Activated T-cell treated with anti-CD3 and anti-CD28 coated beads, Interleukin-2, amount 50 U/mL, for 1 hour (primary cell): ENCODE results near the gene NUDT16L1.

Experiments
- DNase-seq: peaks from one replicate; pipeline ENCODE4 v3.0.0-alpha.2; 2020

Gene NUDT16L1

DNA sequence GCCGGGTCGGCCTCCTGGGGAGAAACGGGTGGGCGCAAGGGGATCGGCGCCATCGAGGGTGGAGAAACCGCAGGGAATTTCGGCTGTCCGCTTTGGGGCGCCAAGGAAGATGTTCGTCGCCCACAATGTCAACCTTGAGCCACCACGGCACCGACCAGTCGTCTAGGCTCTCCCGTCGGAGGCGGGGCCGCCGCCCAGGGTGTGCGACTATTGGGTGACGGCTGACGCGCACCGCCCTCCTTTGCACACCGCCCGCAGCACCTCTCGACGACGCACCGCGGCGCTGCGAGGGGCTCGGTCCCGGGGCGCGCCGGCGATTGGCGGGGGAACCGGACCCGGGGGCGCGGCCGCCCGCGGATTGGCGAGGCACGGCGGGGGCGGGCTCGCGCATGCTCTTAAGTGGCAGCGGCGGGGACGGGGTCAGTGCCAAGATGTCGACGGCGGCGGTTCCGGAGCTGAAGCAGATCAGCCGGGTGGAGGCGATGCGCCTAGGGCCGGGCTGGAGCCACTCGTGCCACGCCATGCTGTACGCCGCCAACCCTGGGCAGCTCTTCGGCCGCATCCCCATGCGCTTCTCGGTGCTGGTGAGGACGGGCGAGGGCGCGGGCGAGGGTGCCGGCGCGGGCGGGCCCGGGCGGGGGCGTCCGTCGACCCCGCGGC, at the start of gene NUDT16L1:
TSS of gene NUDT16L1 (plus strand) at position 267 of the 660 bp plus-strand sequence. CDS start at position 432, 165 bp downstream.
- peak; percentile 97 for DNase-seq

DNA sequence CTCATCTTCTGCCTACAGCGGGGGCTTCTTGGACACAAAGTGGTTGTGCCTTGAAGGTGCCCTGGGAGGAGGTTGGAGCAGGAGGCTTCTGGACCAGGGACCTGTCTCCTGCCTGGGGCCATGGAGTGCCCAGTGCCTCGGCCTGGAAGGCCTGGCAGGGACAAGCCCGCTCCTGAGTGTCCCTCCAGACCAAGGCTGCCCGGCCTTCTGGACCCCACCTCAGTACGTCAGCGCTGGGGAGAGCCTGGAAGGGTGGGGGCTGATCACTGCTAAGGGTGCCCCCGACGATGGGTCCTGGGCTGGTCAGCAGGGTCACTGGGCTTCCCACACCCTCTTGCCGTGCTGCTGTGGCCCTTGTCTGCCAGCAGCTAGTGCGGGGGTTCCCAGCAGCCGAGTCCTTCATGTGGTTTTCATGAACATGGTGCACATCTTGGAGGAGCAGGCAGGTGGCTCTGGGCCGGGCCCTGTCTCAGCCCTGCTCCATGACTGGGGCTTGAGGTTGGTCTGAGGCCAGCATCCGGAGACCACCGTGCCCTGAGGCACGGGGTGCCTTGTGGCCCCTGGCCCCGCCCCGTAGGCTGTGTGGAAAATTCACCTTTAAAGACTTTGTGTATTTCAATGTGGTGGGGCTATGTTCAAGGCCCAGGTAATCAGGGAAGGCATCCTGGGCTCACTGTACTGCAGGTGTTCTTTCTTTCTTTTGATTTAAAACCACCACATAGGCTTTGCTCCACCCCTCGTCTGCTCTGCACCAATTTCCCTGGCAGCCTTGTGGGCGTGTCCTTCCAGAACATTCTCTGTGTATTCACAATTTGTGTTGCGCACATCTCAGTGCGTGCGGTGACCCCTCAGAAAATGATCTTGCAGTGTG, 46.4 kb upstream of the NUDT16L1 start:
- DNase-seq: no peak

DNA sequence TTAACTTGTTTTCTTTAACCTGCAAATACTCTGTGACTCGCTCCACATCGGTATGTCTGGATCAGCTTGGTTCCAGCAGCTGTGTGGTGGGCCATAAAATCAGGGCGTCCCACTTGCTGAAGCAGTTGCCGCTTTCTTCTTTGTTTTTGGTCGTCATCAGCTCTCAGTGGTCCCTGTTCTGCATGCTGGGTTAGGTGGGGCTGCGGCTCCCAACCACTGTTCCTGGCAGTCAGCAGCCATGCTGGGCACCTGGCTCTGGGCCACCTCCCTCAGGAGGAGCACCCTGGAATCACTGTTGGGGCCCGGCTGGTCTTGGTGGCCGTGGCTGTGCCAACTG, 45.8 kb upstream of the NUDT16L1 start:
- no peak for DNase-seq

DNA sequence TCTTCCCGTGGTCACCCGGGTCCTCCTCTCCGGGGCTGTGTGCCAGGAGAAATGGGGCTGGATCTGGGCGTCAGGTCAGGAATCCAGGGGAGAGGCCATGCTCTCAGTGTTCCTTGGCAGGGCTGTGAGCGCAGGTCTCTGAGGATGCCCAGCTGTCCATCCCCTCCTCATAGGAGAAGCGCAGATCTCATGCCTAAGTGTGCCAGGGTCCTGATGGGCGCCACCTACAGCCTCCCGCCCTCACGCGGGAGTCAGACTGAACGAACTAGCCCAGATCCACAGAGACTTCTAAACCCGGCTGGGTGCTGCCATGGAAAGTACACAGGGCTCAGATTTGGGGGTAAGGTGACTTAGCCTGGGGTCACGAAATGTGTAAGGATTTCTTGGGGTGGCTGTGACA, 44.4 kb upstream of the NUDT16L1 start:
- no peak for DNase-seq

GRCh38 chr16:4649744-4650442, 43.5 kb upstream of the NUDT16L1 start:
- DNase-seq: no peak

DNA sequence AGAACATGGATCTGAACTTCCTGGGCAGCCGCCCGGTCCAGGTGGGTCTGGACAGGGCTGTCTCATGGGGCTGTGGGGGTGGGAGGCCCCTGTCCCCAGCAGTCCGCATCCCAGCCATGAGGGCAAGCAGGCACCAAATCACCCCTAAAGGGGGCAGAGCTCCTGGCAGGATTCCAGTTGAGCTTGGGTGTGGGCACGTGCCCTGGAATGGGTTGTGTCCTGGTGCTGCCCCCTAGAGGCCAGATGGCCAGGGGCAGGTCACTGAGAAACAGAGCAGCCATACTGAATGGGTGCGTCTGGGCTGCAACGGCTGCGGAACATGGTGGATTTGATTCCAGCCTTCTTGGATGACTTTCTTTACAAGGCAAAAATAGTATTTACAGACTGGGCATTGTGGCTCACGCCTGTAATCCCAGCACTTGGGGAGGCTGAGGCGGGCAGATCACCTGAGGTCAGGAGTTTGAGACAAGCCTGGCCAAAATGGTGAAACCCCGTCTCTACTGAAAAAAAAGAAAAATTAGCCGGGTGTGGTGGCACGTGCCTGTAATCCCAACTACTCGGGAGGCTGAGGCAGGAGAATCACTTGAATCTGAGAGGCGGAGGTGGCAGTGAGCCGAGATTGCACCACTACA, 42.8 kb upstream of the NUDT16L1 start:
- peak; percentile 79 for DNase-seq

DNA sequence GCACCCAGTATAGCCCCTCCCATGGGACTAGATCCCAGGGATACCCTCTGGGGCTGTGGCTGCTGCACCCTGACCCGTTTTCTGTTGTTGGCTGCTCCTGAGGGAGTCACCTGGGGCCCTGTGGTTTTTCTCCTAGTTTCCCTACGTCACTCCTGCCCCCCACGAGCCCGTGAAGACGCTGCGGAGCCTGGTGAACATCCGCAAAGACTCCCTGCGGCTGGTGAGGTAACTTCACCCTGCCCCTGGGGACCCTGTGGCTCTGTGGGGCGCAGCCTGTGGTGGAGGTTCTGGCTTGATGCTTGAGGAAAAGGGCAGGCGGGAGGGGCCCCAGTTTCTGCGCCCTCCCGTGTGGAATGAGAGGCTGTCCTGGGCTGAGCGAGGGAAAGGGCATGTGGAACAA, 41.5 kb upstream of the NUDT16L1 start:
- DNase-seq: no peak

DNA sequence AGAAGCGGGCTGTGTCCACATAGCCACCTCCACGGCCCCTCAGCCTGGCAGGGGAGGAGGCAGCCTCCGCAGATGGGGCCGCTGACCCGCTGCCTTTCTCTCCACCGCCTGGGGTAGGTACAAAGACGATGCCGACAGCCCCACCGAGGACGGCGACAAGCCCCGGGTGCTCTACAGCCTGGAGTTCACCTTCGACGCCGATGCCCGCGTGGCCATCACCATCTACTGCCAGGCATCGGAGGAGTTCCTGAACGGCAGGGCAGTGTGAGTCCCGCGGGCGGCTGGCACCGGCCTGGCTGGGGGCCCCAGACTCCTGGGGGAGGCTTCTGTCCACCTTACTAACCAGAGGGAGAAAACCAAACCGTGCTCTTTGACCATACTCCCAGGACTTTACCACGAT, 40.8 kb upstream of the NUDT16L1 start:
- no peak for DNase-seq

DNA sequence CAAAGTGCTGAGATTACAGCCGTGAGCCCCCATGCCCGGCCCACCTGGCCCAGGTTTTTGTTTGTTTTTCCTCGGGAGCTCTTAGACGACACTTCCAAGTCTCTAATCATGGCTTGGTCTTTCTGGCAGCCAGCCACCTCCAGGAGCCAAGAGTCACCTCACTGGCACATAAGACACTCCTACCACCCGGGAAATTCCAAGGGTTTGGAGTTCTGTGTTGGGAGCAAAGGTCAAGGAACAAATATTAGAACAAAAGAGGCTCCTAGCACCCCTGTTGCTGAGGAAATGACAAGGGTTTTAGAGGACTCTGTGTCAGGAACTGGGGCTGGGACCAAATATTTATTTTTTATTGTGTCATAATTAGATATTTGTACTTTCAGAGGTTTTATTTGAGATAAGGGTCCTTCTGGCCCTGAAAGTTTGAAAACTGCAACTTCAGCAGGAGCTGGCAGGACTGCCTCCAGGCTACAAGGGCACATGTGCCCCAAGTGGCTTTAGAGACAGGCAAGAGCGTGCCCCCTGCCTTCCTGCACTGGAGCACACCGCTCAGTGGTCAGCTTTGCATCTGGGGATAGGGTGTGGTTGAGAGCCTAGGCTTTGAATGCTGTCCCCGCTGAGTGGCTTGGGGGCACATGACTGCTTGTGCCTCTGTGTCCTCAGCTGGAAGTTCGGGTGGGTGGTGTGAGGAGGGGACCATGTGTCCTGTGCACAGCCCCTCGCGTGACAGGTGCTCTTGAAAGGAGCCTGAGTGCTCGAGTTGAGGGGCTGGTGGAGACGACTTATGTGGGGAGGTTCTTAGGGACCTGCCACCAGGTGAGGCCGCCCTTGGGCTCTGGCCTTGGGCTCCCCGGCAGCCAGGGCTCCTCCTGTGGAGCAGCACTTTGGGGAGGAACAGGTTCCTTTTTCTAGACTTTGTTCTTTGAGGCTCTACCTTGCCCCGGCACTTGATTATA, 39.1 kb upstream of the NUDT16L1 start:
- no peak for DNase-seq

GRCh38 chr16:4654964-4655590, 38.3 kb upstream of the NUDT16L1 start:
- no peak for DNase-seq

GRCh38 chr16:4655801-4656200, 37.6 kb upstream of the NUDT16L1 start:
- DNase-seq: no peak

DNA sequence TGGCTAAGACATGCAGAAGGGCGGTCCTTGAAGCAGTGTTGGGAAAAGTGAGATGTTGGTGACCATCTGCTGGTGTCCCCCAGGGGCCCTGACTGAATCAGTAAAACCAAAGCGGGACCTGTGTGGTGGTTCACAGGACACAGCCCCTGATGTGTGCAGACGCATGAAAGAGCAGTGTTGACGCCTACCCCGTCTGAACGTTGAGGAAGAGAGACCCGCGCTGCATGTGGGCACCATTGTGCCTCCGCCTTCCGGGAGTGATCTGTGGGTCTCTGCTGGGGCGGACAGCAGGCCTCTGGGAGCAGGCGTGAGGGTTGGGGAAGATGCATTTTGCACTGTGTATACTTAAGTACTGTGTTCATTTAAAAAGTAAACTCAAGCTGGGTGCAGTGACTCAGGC, 37.1 kb upstream of the NUDT16L1 start:
- no peak for DNase-seq

DNA sequence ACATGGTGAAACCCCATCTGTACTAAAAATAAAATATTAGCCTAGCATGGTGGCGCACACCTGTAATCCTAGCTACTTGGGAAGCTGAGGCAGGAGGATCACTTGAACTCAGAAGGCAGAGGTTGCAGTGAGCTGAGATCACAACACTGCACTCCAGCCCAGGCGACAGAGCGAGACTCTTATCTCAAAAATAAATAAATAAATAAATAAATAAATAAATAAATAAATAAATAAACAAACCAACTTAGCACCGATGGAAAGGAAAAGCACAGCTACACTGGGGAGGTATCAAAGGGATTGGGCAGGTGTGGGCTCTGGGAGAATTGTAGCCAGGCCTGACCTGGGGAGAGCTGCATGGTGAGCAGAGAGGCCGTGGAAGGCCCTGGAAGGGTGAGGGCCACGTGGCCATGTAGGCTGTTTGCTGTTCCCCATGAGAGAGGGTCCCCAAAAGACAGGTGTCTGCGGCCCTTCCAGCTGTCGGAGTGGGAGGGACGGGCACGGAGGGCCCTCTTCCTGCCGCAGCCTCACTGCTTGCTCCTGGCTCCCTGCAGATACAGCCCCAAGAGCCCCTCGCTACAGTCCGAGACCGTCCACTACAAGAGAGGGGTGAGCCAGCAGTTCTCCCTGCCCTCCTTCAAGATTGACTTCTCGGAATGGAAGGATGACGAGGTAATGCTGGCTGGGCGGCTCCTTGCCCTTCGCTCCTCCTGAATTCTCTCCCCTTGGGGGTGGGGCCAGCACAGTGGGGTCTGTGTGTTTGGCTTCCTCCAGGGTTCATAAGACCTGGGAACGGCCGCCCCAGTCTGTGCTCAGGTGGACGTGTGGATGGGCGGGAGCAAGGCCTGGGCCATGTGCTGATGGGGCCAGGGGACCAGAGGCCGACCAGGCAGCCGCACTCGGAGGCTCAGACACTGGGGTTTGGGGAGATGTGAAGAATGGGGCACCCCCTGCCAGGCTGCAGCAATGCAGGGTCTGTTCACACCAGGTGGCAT, 36.4 kb upstream of the NUDT16L1 start:
- no peak for DNase-seq

GRCh38 chr16:4659363-4660353, 33.7 kb upstream of the NUDT16L1 start:
- no peak for DNase-seq

GRCh38 chr16:4660454-4661007, 32.8 kb upstream of the NUDT16L1 start:
- DNase-seq: peak; percentile 74

GRCh38 chr16:4661661-4662060, 31.7 kb upstream of the NUDT16L1 start:
- DNase-seq: no peak

- DNase-seq: no peak
Measured at GRCh38 chr16:4663465-4663776, 29.9 kb upstream of the NUDT16L1 start.

DNA sequence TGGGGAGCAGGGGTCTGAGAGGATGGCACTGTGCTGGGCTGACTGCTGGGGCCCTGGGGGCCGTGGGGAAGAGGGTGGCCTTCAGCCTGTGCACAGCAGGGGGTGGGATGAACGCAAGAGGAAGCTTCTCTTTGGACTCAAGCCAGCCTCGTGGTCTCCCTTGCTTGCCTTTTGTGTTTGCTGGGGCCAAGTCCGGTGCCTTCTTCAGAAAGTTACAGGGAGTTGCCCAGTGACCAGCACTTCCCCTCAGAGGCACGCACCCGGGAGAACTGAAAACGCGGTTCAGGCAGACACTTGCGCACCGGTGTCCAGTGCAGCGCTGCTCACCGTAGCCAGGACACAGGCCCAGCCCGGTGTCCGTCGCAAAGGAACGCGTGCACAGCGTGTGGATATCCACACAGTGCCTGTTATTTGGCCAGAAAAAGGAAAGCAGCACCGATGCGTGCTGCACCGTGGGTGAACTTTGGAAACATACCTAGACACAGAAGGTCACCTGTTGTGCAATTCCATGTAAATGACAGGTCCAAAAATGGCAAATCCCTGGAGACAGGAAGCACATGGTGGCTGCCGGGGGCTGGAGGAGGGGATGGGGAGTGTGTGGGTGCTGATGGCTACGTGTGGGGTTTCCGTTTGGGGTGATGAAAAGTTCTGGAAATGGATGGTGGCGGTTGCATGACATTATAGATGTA, 29.4 kb upstream of the NUDT16L1 start:
- no peak for DNase-seq
